GM18868 (cell line): ENCODE measurements around the gene PLEKHG2.

Experiments used
- ATAC-seq: cut with Tn5 transposase; IDR thresholded peaks from one replicate; pipeline ENCODE4 v1.9.1; 2021; ENCODE audit warnings: mild to moderate bottlenecking, moderate library complexity; ENCODE audit not compliant: unreplicated experiment

PLEKHG2 gene

GRCh38 chr19:39415111-39416046 lies 2.9 kb downstream of the PLEKHG2 start:
- no peak for ATAC-seq

GRCh38 chr19:39416152-39417120 lies 4.0 kb downstream of the PLEKHG2 start:
- ATAC-seq, result no peak

GRCh38 chr19:39417463-39418181 lies 5.2 kb downstream of the PLEKHG2 start:
- ATAC-seq, result no peak

- no peak for ATAC-seq
Measured at GRCh38 chr19:39419003-39419402, 6.5 kb downstream of the PLEKHG2 start.

GRCh38 chr19:39420769-39421168 lies 8.3 kb downstream of the PLEKHG2 start:
- no peak for ATAC-seq

GRCh38 chr19:39422020-39422419 lies 9.6 kb downstream of the PLEKHG2 start:
- ATAC-seq, result no peak

GRCh38 chr19:39423258-39424086 lies 11.0 kb downstream of the PLEKHG2 start:
- no peak for ATAC-seq

- ATAC-seq, result no peak
Measured at GRCh38 chr19:39424934-39425333, 12.5 kb downstream of the PLEKHG2 start.

- ATAC-seq, result no peak
Measured at GRCh38 chr19:39425744-39426143, 13.3 kb downstream of the PLEKHG2 start.

GRCh38 chr19:39426170-39426569 lies 13.7 kb downstream of the PLEKHG2 start:
- ATAC-seq, result no peak

- ATAC-seq, result no peak
Measured at GRCh38 chr19:39427707-39428106, 15.2 kb downstream of the PLEKHG2 start.

GRCh38 chr19:39428283-39429112 lies 16.0 kb downstream of the PLEKHG2 start:
- ATAC-seq, result no peak

GRCh38 chr19:39430675-39431593 lies 18.5 kb downstream of the PLEKHG2 start:
- no peak for ATAC-seq

- no peak for ATAC-seq
Measured at GRCh38 chr19:39432677-39433025, 20.2 kb downstream of the PLEKHG2 start.

- no peak for ATAC-seq
Measured at GRCh38 chr19:39433480-39434079, 21.1 kb downstream of the PLEKHG2 start.

- ATAC-seq, result no peak
Measured at GRCh38 chr19:39434123-39435076, 21.9 kb downstream of the PLEKHG2 start.
